ENCODE data around the gene CD82. TPM values are rescaled to one million over a fixed set of nuclear protein-coding genes. Genes with fewer than 3 reads are reported as not detected.

Gene CD82
- total and polyA plus RNA-seq, 7 donors: 4.2 to 67.4 (median 11.4) TPM

DNA sequence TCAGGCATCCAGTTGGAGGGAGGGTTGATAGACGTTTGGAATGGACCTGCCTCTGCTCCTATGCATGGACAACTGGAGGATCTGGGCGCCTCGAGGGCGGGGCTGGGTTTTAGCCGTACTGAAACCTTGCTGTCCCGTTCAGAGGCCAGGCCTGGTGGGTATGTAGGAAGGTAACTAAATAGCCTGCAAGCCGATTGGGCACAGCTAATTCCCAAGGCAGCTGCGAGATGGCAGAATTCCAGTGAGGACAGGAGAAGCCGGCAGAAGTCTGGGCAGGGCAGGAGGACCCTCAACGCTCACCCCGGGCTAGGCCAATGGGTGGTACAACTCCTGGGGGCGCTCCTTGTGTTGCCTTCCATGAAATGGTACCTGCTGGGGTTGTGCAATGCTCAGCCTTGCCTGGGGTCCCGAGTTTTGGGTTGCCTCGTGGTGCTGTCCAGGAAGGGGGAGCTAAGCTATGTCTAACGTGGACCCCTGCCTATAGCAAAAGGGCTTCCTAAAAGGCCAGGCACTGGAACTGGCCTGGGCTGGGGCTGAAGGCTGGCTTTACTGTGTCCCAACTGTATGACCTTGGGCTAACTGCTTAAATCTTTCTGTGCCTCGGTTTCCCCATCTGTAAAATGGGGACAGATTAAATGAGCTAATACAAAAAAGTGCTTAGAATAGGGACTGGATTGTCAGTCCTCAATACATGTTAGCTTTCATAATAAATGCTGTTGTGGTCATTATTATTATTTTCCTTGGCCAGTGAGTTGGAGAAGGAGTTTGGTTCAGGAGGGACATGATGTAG, 30.1 kb upstream of the CD82 start:
- Histone ChIP-seq H3K4me3 (no peak overlapping the region), H3K9me3 (no peaks in the 10 kb centered on the region), H3K4me1 (no peaks in the 10 kb centered on the region), H3K27ac (no peak overlapping the region), H3K27me3 (peaks cover 0 to 3% (median 0%) of the 10 kb centered on the region in 3 donors), H3K36me3 (no peaks in the 10 kb centered on the region)
- WGBS, 2 donors: 45 to 72% methylated on average over 16 of the region's 16 CpGs
- intact Hi-C loops (cut with DNase I): loop anchor here (5.0 kb wide), 1 partner anchor 423 kb away; no protein-coding TSS in a partner anchor
- TF ChIP-seq POLR2A (IDR thresholded peaks at IDR 0.05): no peak
- TF ChIP-seq, protein P1, sequence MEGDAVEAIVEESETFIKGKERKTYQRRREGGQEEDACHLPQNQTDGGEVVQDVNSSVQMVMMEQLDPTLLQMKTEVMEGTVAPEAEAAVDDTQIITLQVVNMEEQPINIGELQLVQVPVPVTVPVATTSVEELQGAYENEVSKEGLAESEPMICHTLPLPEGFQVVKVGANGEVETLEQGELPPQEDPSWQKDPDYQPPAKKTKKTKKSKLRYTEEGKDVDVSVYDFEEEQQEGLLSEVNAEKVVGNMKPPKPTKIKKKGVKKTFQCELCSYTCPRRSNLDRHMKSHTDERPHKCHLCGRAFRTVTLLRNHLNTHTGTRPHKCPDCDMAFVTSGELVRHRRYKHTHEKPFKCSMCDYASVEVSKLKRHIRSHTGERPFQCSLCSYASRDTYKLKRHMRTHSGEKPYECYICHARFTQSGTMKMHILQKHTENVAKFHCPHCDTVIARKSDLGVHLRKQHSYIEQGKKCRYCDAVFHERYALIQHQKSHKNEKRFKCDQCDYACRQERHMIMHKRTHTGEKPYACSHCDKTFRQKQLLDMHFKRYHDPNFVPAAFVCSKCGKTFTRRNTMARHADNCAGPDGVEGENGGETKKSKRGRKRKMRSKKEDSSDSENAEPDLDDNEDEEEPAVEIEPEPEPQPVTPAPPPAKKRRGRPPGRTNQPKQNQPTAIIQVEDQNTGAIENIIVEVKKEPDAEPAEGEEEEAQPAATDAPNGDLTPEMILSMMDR (IDR thresholded peaks at IDR 0.05): no peak
- TF ChIP-seq EP300 (IDR thresholded peaks at IDR 0.05): no peak
- DNase-seq: no peak

DNA sequence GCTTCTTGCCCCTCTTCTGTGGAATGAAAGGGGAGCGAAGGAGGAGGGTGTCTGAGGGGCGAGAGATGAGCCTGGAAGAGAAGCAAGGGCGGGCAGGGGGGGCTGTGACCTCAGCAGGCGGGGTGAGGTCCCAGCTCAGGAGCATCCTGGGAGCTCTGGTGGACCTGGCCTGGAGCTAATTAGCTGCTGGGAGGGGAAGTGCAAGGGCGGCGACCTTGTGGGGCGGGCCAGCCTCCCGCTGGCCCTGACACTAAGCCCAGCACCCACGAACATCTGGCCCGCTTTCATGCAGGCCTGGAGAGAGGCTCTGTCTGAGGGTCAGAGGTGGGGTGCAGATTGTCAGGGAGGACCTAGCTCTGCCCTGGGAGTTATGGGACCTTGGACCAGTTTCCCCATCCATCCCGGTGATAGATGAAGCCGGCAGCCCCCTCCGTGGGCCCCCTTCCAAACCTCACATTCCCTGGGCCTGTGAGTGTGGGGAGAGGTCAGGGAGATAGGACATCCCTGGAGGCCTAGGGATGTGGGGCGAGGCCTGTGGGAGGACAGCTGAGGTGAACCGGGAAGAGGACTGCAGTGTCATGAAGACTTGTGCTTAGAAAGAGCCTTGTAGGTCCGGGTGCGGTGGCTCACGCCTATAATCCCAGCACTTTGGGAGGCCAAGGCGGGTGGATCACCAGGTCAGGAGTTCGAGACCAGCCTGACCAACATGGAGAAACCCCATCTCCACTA, 28.5 kb upstream of the CD82 start:
- H3K4me3 ChIP-seq: no peak overlapping the region
- no peak overlapping the region for H3K27ac ChIP-seq
- H3K4me1 ChIP-seq: no peaks in the 10 kb centered on the region
- no peak for DNase-seq
- TF ChIP-seq POLR2AphosphoS5 (IDR thresholded peaks at IDR 0.05): no peak
- TF ChIP-seq, protein P1 (IDR thresholded peaks at IDR 0.05): no peak
- no peak for TF ChIP-seq POLR2A (IDR thresholded peaks at IDR 0.05)
- TF ChIP-seq EP300 (IDR thresholded peaks at IDR 0.05): no peak
- intact Hi-C loops (cut with DNase I): loop anchor here (5.0 kb wide), 1 partner anchor 425 kb away; no protein-coding TSS in a partner anchor
- peaks cover 0 to 3% (median 0%) of the 10 kb centered on the region in 3 donors for H3K27me3 ChIP-seq
- H3K36me3 ChIP-seq: no peaks in the 10 kb centered on the region
- WGBS, 2 donors: 76 to 86% methylated on average over 20 of the region's 20 CpGs
- H3K9me3 ChIP-seq: no peaks in the 10 kb centered on the region

DNA sequence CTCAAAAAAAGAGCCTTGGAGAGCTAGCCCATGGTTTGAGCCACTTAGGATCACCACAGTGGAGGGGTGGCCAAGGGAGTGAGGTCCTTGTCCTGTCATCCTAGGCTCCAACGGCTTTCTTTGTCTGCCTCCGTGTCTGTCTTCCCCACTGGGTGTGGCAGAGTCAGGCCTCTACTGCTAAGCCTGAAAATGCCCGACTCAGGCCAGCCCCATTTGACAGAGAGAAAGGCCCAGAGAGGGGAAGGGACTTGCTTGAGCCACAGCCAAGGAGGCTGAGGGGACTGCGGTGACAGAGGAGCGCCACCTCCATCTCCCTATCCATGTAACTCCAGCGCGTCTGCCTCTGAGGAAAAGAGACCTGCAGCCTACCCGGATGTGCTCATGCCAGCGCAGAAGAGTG, 27.8 kb upstream of the CD82 start:
- no peaks in the 10 kb centered on the region for H3K4me1 ChIP-seq
- no peak for DNase-seq
- TF ChIP-seq POLR2AphosphoS5 (IDR thresholded peaks at IDR 0.05) (no peak), EP300 (IDR thresholded peaks at IDR 0.05) (no peak), POLR2A (IDR thresholded peaks at IDR 0.05) (no peak)
- TF ChIP-seq, protein P1 (IDR thresholded peaks at IDR 0.05): no peak
- WGBS, 2 donors: 87 to 90% methylated on average over 9 of the region's 9 CpGs
- H3K27ac ChIP-seq: no peak overlapping the region
- intact Hi-C loops (cut with DNase I): loop anchor here (1.0 to 5.0 kb wide), 3 partner anchors 251 to 443 kb away; no protein-coding TSS in a partner anchor
- no peaks in the 10 kb centered on the region for H3K9me3 ChIP-seq
- H3K36me3 ChIP-seq: no peaks in the 10 kb centered on the region
- H3K4me3 ChIP-seq: no peak overlapping the region
- peaks cover 0 to 3% (median 0%) of the 10 kb centered on the region in 3 donors for H3K27me3 ChIP-seq

DNA sequence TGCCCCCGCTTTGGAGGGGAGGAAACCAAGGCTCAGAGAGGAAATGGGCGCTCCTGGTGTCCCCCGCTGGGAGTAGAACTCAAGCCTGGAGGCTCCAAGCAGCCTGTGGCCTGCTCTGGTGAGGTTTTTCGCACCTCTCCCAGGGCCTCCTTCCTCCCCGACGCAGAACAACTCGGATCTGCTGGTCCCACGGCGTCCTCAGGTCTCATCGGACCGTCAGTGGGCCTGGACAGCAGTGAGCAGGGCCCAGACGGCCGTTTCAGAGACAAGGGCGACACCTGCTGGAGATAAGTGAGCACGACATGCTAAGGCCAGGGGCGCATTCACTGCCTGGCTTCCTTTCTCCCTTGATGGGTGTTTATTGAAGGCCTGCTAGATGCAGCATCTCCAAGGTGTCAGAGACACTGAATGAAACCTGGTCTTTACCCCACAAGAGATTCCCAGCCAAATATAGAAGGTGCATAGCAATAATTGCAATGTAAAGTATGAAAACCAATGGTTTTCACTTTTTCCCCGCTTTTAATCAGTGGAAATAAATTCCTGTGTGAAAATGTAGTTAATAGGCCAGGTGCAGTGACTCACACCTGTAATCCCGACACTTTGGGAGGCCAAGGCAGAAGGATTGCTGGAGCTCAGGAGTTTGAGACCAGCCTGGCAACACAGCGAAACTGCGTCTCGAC, 26.9 kb upstream of the CD82 start:
- Histone ChIP-seq H3K9me3 (no peaks in the 10 kb centered on the region), H3K27ac (no peak overlapping the region), H3K4me3 (no peak overlapping the region), H3K36me3 (no peaks in the 10 kb centered on the region), H3K27me3 (peaks cover 0 to 3% (median 0%) of the 10 kb centered on the region in 3 donors), H3K4me1 (no peaks in the 10 kb centered on the region)
- WGBS, 2 donors: 32 to 33% methylated on average over 21 of the region's 21 CpGs
- TF ChIP-seq, protein P1 (IDR thresholded peaks at IDR 0.05): peak; percentile 85 to 97 (median 94)
- TF ChIP-seq POLR2A (IDR thresholded peaks at IDR 0.05): no peak
- no peak for TF ChIP-seq POLR2AphosphoS5 (IDR thresholded peaks at IDR 0.05)
- TF ChIP-seq EP300 (IDR thresholded peaks at IDR 0.05): no peak
- intact Hi-C loops (cut with DNase I): loop anchor here (1.0 to 5.0 kb wide), 3 partner anchors 252 to 444 kb away; no protein-coding TSS in a partner anchor
- peak; percentile 86 for DNase-seq
